A673 (cell line): ENCODE results near the gene MYH2.

Experiments used
- CTCF ChIP-seq: fragments of 300-800, 200-600 bp; sonication (generic); conservative IDR thresholded peaks from 2 replicates; pipeline ENCODE4 v1.5.1; 2017; ENCODE audit warnings: low read depth, mild to moderate bottlenecking, antibody characterized with exemption, low read length, moderate library complexity, mixed read lengths
- EZH2 ChIP-seq: fragments of 200-600 bp; sonication (generic); IDR thresholded peaks from 2 replicates; pipeline ENCODE4 v1.6.1; 2017; ENCODE audit warnings: borderline replicate concordance, low read depth, mild to moderate bottlenecking, mixed read lengths, antibody characterized with exemption, low read length; ENCODE audit not compliant: poor library complexity, severe bottlenecking

GRCh38 chr17:10518271-10519037, 31.0 kb downstream of the MYH2 start, which contains the start of gene MYH1:
- TF ChIP-seq CTCF (no peak), EZH2 (no peak)
